Caco-2 (cell line): ENCODE measurements around the gene HSPA8. TPM values are rescaled to one million over a fixed set of nuclear protein-coding genes. Genes with fewer than 3 reads are reported as not detected.

Experiments
- BruUV-seq: library from RNA; stranded (reverse); fragments of 400-500 nt; replicated peaks from 2 replicates; lab custom pipeline; 2021; lab: Mats Ljungman, UMichigan
- CTCF ChIA-PET: fragments of 300-600 bp; sonication (Branson Sonifier 250); formaldehyde crosslinking; loops from one replicate; lab custom pipeline; 2022; ENCODE audit warnings: antibody characterized with exemption; lab: Charles Lee
- POLR2A ChIA-PET: fragments of 300-600 bp; sonication (Branson Sonifier 250); formaldehyde crosslinking; loops from one replicate; lab custom pipeline; 2022; ENCODE audit warnings: antibody characterized with exemption; lab: Charles Lee
- DNase-seq, 2 experiments: peaks; one replicate each; pipeline versions ENCODE4 v3.0.0 to v3.0.0-alpha.2; 2020 to 2022
- H3K27me3 ChIP-seq: replicated peaks from 2 replicates; pipeline ENCODE4 v1.6.0; 2011; ENCODE audit warnings: low read length; ENCODE audit not compliant: control insufficient read depth, insufficient read depth
- H3K36me3 ChIP-seq: 2 replicates; pipeline ENCODE4 v1.5.1; 2011; ENCODE audit warnings: low read length; ENCODE audit not compliant: control insufficient read depth, insufficient read depth
- H3K4me1 ChIP-seq: fragments of 250-450 bp; sonication (Bioruptor Pico); 2 replicates; pipeline ENCODE4 v1.5.1; 2020; ENCODE audit warnings: mild to moderate bottlenecking
- H3K4me3 ChIP-seq: 2 replicates; pipeline ENCODE4 v1.5.1; 2011; ENCODE audit warnings: low read depth, mild to moderate bottlenecking, control low read depth, low read length
- H3K9me3 ChIP-seq: fragments of 250-450 bp; sonication (Bioruptor Pico); 2 replicates; pipeline ENCODE4 v1.5.1; 2020; ENCODE audit warnings: mild to moderate bottlenecking, moderate library complexity
- H3K27ac Mint-ChIP-seq: one replicate; pipeline ENCODE4 v1.8.0; 2022; ENCODE audit warnings: mixed read lengths; ENCODE audit not compliant: unreplicated experiment
- H3K27me3 Mint-ChIP-seq: one replicate; pipeline ENCODE4 v1.8.0; 2022; ENCODE audit warnings: mixed read lengths; ENCODE audit not compliant: insufficient read depth, unreplicated experiment
- H3K36me3 Mint-ChIP-seq: one replicate; pipeline ENCODE4 v1.8.0; 2022; ENCODE audit warnings: mild to moderate bottlenecking, mixed read lengths; ENCODE audit not compliant: insufficient read depth, unreplicated experiment
- H3K4me1 Mint-ChIP-seq: one replicate; pipeline ENCODE4 v1.8.0; 2022; ENCODE audit warnings: low read depth, mixed read lengths; ENCODE audit not compliant: unreplicated experiment
- H3K4me3 Mint-ChIP-seq: one replicate; pipeline ENCODE4 v1.8.0; 2022; ENCODE audit warnings: mild to moderate bottlenecking, moderate library complexity, mixed read lengths; ENCODE audit not compliant: unreplicated experiment
- H3K9me3 Mint-ChIP-seq: one replicate; pipeline ENCODE4 v1.8.0; 2022; ENCODE audit warnings: mixed read lengths; ENCODE audit not compliant: unreplicated experiment
- intact Hi-C: fragments of 100-400 bp; cut with micrococcal nuclease; formaldehyde crosslinking; loops from one replicate; pipeline ENCODE4 v1.10.0; 2022; ENCODE audit not compliant: unreplicated experiment
- total RNA-seq: library from RNA; stranded (reverse); gene quantifications from 2 replicates; pipeline ENCODE4 v1.2.3, GENCODE V29; 2022
- TF ChIP-seq, protein P1 (sequence below), 2 experiments: fragments of 200-600 bp in 1 of 2; IDR thresholded peaks; 1 replicate in 1 of 2; 2 replicates in 1 of 2; pipeline versions ENCODE4 v1.5.1 to v1.8.0; 2011 to 2022; ENCODE audit warnings: antibody characterized with exemption in 1 of 2, control low read depth in 1 of 2, inconsistent platforms in 1 of 2, low read depth in 1 of 2, low read length in 1 of 2, mild to moderate bottlenecking in 1 of 2, moderate library complexity in 1 of 2; ENCODE audit not compliant: insufficient read depth in 1 of 2, severe bottlenecking in 1 of 2, unreplicated experiment in 1 of 2

HSPA8 gene
- total RNA-seq, 1 experiment from 2014 or later = 1,923 TPM

GRCh38 chr11:123051146-123051545, 10.8 kb downstream of the HSPA8 start:
- no TSS peak for BruUV-seq
- H3K4me3 ChIP-seq = no peak overlapping the region
- Mint-ChIP-seq H3K9me3 (no peaks in the 10 kb centered on the region), H3K36me3 (peaks cover 48% of the 10 kb centered on the region), H3K4me3 (no peak overlapping the region), H3K4me1 (no peaks in the 10 kb centered on the region), H3K27ac (no peak overlapping the region), H3K27me3 (no peaks in the 10 kb centered on the region)
- H3K9me3 ChIP-seq = no peaks in the 10 kb centered on the region
- H3K36me3 ChIP-seq = peaks cover 10% of the 10 kb centered on the region; the same call in 1 of the 2 replicates
- ChIA-PET POLR2A (interaction anchor here (1.2 kb wide), 1 partner anchor 11 kb away, joined by 7 read pairs; the partner anchor contains the start of gene HSPA8), CTCF (no interaction called here)
- TF ChIP-seq, protein P1, sequence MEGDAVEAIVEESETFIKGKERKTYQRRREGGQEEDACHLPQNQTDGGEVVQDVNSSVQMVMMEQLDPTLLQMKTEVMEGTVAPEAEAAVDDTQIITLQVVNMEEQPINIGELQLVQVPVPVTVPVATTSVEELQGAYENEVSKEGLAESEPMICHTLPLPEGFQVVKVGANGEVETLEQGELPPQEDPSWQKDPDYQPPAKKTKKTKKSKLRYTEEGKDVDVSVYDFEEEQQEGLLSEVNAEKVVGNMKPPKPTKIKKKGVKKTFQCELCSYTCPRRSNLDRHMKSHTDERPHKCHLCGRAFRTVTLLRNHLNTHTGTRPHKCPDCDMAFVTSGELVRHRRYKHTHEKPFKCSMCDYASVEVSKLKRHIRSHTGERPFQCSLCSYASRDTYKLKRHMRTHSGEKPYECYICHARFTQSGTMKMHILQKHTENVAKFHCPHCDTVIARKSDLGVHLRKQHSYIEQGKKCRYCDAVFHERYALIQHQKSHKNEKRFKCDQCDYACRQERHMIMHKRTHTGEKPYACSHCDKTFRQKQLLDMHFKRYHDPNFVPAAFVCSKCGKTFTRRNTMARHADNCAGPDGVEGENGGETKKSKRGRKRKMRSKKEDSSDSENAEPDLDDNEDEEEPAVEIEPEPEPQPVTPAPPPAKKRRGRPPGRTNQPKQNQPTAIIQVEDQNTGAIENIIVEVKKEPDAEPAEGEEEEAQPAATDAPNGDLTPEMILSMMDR (IDR thresholded peaks at IDR 0.05; ENCODE audit: insufficient read depth in 1 of 2, low read depth in 1 of 2, low read length in 1 of 2, severe bottlenecking in 1 of 2, unreplicated experiment in 1 of 2) = no peak
- no peaks in the 10 kb centered on the region for H3K4me1 ChIP-seq
- intact Hi-C loops = no loop called here
- DNase-seq = no peak
- no peaks in the 10 kb centered on the region for H3K27me3 ChIP-seq

- H3K27ac Mint-ChIP-seq = no peak overlapping the region
- H3K27me3 Mint-ChIP-seq = no peaks in the 10 kb centered on the region
- H3K36me3 Mint-ChIP-seq = peaks cover 16% of the 10 kb centered on the region
- H3K9me3 ChIP-seq = no peaks in the 10 kb centered on the region
- H3K4me1 Mint-ChIP-seq = no peaks in the 10 kb centered on the region
- ChIA-PET CTCF (interaction anchor here (1.1 kb wide), 2 partner anchors 14 to 27 kb away, joined by 4 to 5 read pairs; partner anchors contain the start of gene HSPA8), POLR2A (interaction anchor here (1.6 kb wide), 1 partner anchor 14 kb away, joined by 13 read pairs; the partner anchor contains the start of gene HSPA8)
- no peaks in the 10 kb centered on the region for H3K4me1 ChIP-seq
- no peak overlapping the region for H3K4me3 Mint-ChIP-seq
- H3K9me3 Mint-ChIP-seq = no peaks in the 10 kb centered on the region
- intact Hi-C loops = no loop called here
- no peak for DNase-seq
- H3K4me3 ChIP-seq = no peak overlapping the region
- no peaks in the 10 kb centered on the region; the same call in 1 of the 2 replicates for H3K36me3 ChIP-seq
- TF ChIP-seq, protein P1 (IDR thresholded peaks at IDR 0.05; ENCODE audit: insufficient read depth in 1 of 2, low read depth in 1 of 2, low read length in 1 of 2, severe bottlenecking in 1 of 2, unreplicated experiment in 1 of 2) = no peak
- no TSS peak for BruUV-seq
- H3K27me3 ChIP-seq = no peaks in the 10 kb centered on the region
Measured at GRCh38 chr11:123047947-123048293, 14.0 kb downstream of the HSPA8 start.

DNA sequence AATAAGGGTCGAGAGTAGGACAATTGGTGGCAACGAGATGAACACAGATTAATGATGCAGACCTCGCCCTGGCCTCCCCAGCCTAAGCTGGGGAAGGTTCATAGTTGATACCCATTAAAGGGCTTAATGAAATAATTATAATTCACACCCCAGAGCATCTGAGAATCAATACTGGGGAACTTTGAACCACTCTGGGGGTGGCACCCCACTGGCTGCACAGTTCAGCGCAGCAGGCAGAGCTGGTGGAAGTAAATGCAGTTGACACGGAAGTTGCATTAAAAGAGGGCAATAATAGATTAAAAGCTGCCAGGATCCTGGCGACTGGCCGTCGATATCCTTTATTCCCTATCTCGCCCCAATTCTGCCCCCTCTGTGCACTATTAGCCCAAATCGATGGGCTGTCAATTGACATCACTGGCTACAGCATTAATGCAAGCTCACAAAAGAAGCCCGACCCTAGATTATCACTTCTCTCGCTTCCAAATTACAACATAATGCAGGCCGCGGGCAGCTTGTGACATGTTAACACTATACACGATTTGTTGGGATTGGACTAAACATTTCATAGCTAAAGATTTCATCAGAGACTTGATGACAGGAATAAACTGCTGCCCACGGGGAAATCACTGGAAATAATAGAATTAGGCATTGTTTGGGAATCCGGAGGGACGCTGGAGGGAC, 14.5 kb downstream of the HSPA8 start:
- no peak overlapping the region for H3K4me3 Mint-ChIP-seq
- BruUV-seq = no TSS peak
- H3K36me3 Mint-ChIP-seq = peaks cover 16% of the 10 kb centered on the region
- no peaks in the 10 kb centered on the region for H3K27me3 Mint-ChIP-seq
- intact Hi-C loops = no loop called here
- no peak for DNase-seq
- H3K36me3 ChIP-seq = no peaks in the 10 kb centered on the region
- H3K9me3 ChIP-seq = no peaks in the 10 kb centered on the region
- no peaks in the 10 kb centered on the region for H3K4me1 Mint-ChIP-seq
- H3K27me3 ChIP-seq = no peaks in the 10 kb centered on the region
- no peak overlapping the region for H3K4me3 ChIP-seq
- ChIA-PET POLR2A (interaction anchor here (1.6 kb wide), 1 partner anchor 15 kb away, joined by 13 read pairs; the partner anchor contains the start of gene HSPA8), CTCF (interaction anchor here (0.6 to 1.1 kb wide), 2 partner anchors 9 to 15 kb away, joined by 3 to 4 read pairs; partner anchors contain the start of gene HSPA8)
- H3K27ac Mint-ChIP-seq = no peak overlapping the region
- H3K4me1 ChIP-seq = no peaks in the 10 kb centered on the region
- H3K9me3 Mint-ChIP-seq = no peaks in the 10 kb centered on the region
- TF ChIP-seq, protein P1 (IDR thresholded peaks at IDR 0.05; ENCODE audit: insufficient read depth in 1 of 2, low read depth in 1 of 2, low read length in 1 of 2, severe bottlenecking in 1 of 2, unreplicated experiment in 1 of 2) = no peak
